ENCODE data around the gene BMPR1B.

DNA sequence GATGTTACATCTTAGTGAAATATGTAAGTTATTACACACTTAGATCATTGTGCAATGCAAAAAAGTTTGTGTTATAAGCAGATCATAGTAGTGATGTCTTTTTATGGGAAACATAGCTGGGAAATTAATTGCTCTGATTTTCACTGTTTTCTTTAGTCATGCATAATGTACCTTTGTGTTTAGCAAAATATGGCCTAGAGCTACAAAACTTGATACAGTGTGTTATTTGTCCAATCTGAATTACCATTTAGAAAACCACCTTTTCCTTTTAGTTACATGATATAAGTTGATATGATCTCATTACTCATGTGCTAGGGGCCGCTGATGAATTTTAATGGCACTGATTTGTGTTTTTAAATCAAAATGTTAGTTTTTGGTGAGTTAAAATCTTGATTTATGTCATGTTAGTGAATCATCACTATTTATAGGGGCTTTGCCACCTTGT, 2.0 kb downstream of the BMPR1B start:
- TF ChIP-seq RAD21 (IDR thresholded peaks at IDR 0.05; ENCODE audit: low read length) (no peak), POLR2A (IDR thresholded peaks at IDR 0.05; ENCODE audit: low read depth, low read length) (no peak), MAZ (IDR thresholded peaks at IDR 0.05; ENCODE audit: borderline replicate concordance, low read depth, low read length) (no peak), FOS (IDR thresholded peaks at IDR 0.05; ENCODE audit: low read depth, low read length) (no peak), MAFK (IDR thresholded peaks at IDR 0.05; ENCODE audit: low read depth, low read length) (no peak), RFX5 (IDR thresholded peaks at IDR 0.05; ENCODE audit: low read depth, low read length) (no peak)
- TF ChIP-seq, protein P1, sequence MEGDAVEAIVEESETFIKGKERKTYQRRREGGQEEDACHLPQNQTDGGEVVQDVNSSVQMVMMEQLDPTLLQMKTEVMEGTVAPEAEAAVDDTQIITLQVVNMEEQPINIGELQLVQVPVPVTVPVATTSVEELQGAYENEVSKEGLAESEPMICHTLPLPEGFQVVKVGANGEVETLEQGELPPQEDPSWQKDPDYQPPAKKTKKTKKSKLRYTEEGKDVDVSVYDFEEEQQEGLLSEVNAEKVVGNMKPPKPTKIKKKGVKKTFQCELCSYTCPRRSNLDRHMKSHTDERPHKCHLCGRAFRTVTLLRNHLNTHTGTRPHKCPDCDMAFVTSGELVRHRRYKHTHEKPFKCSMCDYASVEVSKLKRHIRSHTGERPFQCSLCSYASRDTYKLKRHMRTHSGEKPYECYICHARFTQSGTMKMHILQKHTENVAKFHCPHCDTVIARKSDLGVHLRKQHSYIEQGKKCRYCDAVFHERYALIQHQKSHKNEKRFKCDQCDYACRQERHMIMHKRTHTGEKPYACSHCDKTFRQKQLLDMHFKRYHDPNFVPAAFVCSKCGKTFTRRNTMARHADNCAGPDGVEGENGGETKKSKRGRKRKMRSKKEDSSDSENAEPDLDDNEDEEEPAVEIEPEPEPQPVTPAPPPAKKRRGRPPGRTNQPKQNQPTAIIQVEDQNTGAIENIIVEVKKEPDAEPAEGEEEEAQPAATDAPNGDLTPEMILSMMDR (conservative IDR thresholded peaks at IDR 0.05; ENCODE audit: low read depth, low read length) = no peak

Measured in IMR-90 (cell line).